SU-DHL-6 (cell line): ENCODE measurements around the gene GPHN.

ENCODE experiments used
- H2AFZ ChIP-seq: fragments of 200-600 bp; sonication (generic); 2 replicates; pipeline ENCODE4 v1.6.1; 2014; ENCODE audit warnings: low read depth, mild to moderate bottlenecking, moderate library complexity, mixed read lengths, antibody characterized with exemption, low read length; ENCODE audit not compliant: severe bottlenecking
- H3F3A ChIP-seq: fragments of 200-600 bp; shearing (Covaris generic); 2 replicates; pipeline ENCODE4 v1.6.0; 2016; ENCODE audit warnings: antibody characterized with exemption, mild to moderate bottlenecking; ENCODE audit not compliant: insufficient read depth
- H3K27ac ChIP-seq: fragments of 200-600 bp; sonication (generic); 2 replicates; pipeline ENCODE4 v1.5.1; 2016; ENCODE audit warnings: low read depth, mild to moderate bottlenecking, low read length, moderate library complexity, mixed read lengths
- H3K27me3 ChIP-seq: fragments of 200-600 bp; sonication (generic), shearing (Covaris generic); 2 replicates; pipeline ENCODE4 v1.6.0; 2014; ENCODE audit warnings: mild to moderate bottlenecking, low read length
- H3K36me3 ChIP-seq: fragments of 200-600 bp; sonication (generic); 2 replicates; pipeline ENCODE4 v1.6.1; 2014; ENCODE audit warnings: mild to moderate bottlenecking, low read length, mixed read lengths
- H3K4me2 ChIP-seq: fragments of 300-600, 200-600 bp; shearing (Covaris generic), sonication (generic); 2 replicates; pipeline ENCODE4 v1.6.0; 2014; ENCODE audit warnings: low read length, low read depth, mild to moderate bottlenecking; ENCODE audit not compliant: poor library complexity, severe bottlenecking
- H3K4me3 ChIP-seq: fragments of 200-600 bp; sonication (generic); 2 replicates; pipeline ENCODE4 v1.5.1; 2014; ENCODE audit warnings: antibody characterized with exemption, low read length, mild to moderate bottlenecking, mixed read lengths; ENCODE audit not compliant: insufficient read depth, poor library complexity, severe bottlenecking
- H3K79me2 ChIP-seq: fragments of 200-600 bp; sonication (generic); 2 replicates; pipeline ENCODE4 v1.6.1; 2014; ENCODE audit warnings: mild to moderate bottlenecking, low read length, moderate library complexity; ENCODE audit not compliant: insufficient read depth
- H3K9ac ChIP-seq: fragments of 200-600 bp; sonication (generic); 2 replicates; pipeline ENCODE4 v1.7.0; 2014; ENCODE audit warnings: mild to moderate bottlenecking, low read length
- H3K9me2 ChIP-seq: fragments of 200-600 bp; sonication (generic); replicated peaks from 2 replicates; pipeline ENCODE4 v1.6.1; 2014; ENCODE audit warnings: low read length; ENCODE audit not compliant: insufficient read depth
- H3K9me3 ChIP-seq: fragments of 200-600 bp; sonication (generic); 2 replicates; pipeline ENCODE4 v1.6.1; 2014; ENCODE audit warnings: low read length, mixed read lengths; ENCODE audit not compliant: insufficient read depth
- H4K20me1 ChIP-seq: fragments of 200-600 bp; sonication (generic); 2 replicates; pipeline ENCODE4 v1.6.1; 2014; ENCODE audit warnings: low read depth, mild to moderate bottlenecking, antibody characterized with exemption, low read length, moderate library complexity, mixed read lengths
- EZH2phosphoT487 ChIP-seq: fragments of 200-600 bp; sonication (generic), shearing (Covaris generic); conservative IDR thresholded peaks from 2 replicates; pipeline ENCODE4 v1.6.1; 2018; ENCODE audit warnings: mild to moderate bottlenecking, antibody characterized with exemption, low read length, moderate library complexity, mixed read lengths
- TF ChIP-seq, protein P1 (sequence below): fragments of 200-600 bp; sonication (generic); IDR thresholded peaks from one replicate; pipeline ENCODE4 v1.5.1; 2017; ENCODE audit warnings: antibody characterized with exemption, mild to moderate bottlenecking, low read length, moderate library complexity; ENCODE audit not compliant: insufficient read depth, poor library complexity, severe bottlenecking

The GPHN gene

DNA sequence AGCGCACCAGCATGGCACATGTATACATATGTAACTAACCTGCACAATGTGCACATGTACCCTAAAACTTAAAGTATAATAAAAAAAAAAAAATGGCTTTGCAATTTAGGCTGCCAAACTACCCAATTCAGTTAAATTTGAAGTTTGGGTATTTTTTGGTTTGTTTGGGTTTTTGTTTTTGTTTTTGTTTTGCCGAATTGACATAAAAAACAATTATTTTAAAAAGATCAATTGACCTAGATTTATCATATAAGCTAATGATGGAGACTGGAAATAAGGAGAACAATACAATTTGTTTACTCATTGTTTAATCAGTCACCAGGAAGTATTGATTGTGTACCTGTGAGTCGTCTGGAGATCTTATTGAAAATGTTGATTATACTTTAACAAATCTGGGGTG lies 619.2 kb downstream of the GPHN start:
- no peak overlapping the region for H3K9ac ChIP-seq
- no peak overlapping the region for H3K4me3 ChIP-seq
- no peak overlapping the region for H3K27ac ChIP-seq
- H3K4me2 ChIP-seq: no peak overlapping the region
- H3K9me2 ChIP-seq: no peaks in the 10 kb centered on the region
- H3F3A ChIP-seq: no peaks in the 10 kb centered on the region
- H2AFZ ChIP-seq: no peak overlapping the region
- no peaks in the 10 kb centered on the region for H4K20me1 ChIP-seq
- no peaks in the 10 kb centered on the region for H3K36me3 ChIP-seq
- H3K9me3 ChIP-seq: no peaks in the 10 kb centered on the region
- TF ChIP-seq EZH2phosphoT487: no peak
- H3K79me2 ChIP-seq: no peaks in the 10 kb centered on the region
- no peaks in the 10 kb centered on the region; the same call in 1 of the 2 replicates for H3K27me3 ChIP-seq

DNA sequence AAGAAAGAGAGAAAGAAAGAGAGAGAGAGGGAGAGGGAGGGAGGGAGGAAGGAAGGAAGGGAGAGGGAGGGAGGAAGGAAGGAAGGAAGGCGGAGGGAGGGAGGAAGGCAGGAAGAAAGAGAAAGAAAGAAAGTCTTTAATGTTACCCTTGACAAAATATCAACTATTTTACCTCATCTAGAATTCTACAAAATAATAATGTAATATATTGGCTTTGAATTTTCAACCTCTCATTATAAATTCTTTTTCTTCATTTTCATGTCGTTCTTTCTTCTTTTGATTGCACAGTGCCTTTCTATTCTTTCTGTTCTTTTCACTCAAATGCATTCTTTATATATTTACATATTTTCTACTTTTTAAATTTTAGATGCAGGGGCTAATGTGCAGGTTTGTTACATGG lies 621.8 kb downstream of the GPHN start:
- TF ChIP-seq, protein P1, sequence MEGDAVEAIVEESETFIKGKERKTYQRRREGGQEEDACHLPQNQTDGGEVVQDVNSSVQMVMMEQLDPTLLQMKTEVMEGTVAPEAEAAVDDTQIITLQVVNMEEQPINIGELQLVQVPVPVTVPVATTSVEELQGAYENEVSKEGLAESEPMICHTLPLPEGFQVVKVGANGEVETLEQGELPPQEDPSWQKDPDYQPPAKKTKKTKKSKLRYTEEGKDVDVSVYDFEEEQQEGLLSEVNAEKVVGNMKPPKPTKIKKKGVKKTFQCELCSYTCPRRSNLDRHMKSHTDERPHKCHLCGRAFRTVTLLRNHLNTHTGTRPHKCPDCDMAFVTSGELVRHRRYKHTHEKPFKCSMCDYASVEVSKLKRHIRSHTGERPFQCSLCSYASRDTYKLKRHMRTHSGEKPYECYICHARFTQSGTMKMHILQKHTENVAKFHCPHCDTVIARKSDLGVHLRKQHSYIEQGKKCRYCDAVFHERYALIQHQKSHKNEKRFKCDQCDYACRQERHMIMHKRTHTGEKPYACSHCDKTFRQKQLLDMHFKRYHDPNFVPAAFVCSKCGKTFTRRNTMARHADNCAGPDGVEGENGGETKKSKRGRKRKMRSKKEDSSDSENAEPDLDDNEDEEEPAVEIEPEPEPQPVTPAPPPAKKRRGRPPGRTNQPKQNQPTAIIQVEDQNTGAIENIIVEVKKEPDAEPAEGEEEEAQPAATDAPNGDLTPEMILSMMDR: no peak
- TF ChIP-seq EZH2phosphoT487: no peak
- Histone ChIP-seq H3F3A (no peaks in the 10 kb centered on the region), H3K27ac (no peak overlapping the region), H3K79me2 (no peaks in the 10 kb centered on the region), H3K4me3 (no peak overlapping the region), H3K4me2 (no peak overlapping the region), H4K20me1 (no peaks in the 10 kb centered on the region), H3K36me3 (no peaks in the 10 kb centered on the region), H3K9me2 (no peaks in the 10 kb centered on the region), H3K27me3 (no peaks in the 10 kb centered on the region; the same call in 1 of the 2 replicates), H2AFZ (no peak overlapping the region), H3K9me3 (no peaks in the 10 kb centered on the region), H3K9ac (no peak overlapping the region)

DNA sequence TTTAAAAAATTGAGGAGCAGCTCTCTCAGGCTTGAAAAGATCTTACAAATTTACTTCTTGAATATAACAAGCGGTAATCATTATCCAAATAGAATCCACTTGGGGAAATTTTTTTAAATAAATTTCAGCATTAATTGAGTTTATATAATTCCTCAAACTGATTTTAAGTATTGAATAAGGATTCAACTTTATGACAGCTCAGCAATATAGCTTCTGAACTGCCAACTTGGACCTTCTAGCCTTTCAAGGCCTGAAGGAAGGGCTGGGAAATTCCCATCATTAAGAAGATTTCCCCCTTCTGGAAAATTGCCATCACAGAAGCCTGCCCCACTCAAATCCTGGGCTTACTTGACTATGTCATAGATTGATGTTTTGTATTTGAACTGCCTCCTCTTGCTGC lies 623.7 kb downstream of the GPHN start:
- H3K4me3 ChIP-seq: no peak overlapping the region
- TF ChIP-seq, protein P1: no peak
- no peak for TF ChIP-seq EZH2phosphoT487
- H4K20me1 ChIP-seq: no peaks in the 10 kb centered on the region
- H3K4me2 ChIP-seq: no peak overlapping the region
- no peaks in the 10 kb centered on the region for H3K36me3 ChIP-seq
- no peaks in the 10 kb centered on the region for H3K79me2 ChIP-seq
- no peak overlapping the region for H2AFZ ChIP-seq
- H3F3A ChIP-seq: no peaks in the 10 kb centered on the region
- no peaks in the 10 kb centered on the region for H3K9me3 ChIP-seq
- H3K27ac ChIP-seq: no peak overlapping the region
- H3K27me3 ChIP-seq: no peaks in the 10 kb centered on the region; the same call in 1 of the 2 replicates
- no peak overlapping the region for H3K9ac ChIP-seq
- H3K9me2 ChIP-seq: no peaks in the 10 kb centered on the region

DNA sequence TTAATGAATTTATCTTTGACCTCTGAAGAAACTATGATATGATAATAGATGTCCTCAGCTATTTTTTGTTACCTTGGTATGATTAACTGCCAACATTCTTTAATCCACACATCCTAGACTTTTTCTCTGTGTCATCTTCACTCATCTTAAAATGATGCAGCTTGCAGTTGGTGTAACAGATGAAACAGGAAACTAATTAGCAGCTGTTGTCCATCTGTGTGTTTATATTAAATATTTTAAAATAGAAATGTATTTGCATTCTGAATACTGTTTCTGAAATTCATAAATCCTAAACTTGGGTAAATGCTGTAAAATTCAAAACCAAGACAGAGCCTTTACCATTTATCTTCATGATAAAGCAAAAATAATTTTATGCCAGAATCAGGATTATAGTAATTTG lies 625.2 kb downstream of the GPHN start:
- TF ChIP-seq, protein P1: no peak
- no peak for TF ChIP-seq EZH2phosphoT487
- Histone ChIP-seq H3K27ac (no peak overlapping the region), H3F3A (no peaks in the 10 kb centered on the region), H4K20me1 (no peaks in the 10 kb centered on the region), H3K9me2 (no peaks in the 10 kb centered on the region), H3K27me3 (no peaks in the 10 kb centered on the region; the same call in 1 of the 2 replicates), H3K4me3 (no peak overlapping the region), H3K79me2 (no peaks in the 10 kb centered on the region), H3K36me3 (no peaks in the 10 kb centered on the region), H3K9me3 (no peaks in the 10 kb centered on the region), H3K9ac (no peak overlapping the region), H3K4me2 (no peak overlapping the region), H2AFZ (no peak overlapping the region)
